Endothelial cell of umbilical vein (primary cell): Measurements from ENCODE around the gene LHX6. TPM values are rescaled to one million over a fixed set of nuclear protein-coding genes. Genes with fewer than 3 reads are reported as not detected.

Experiments used
- BruUV-seq: library from RNA; stranded (reverse); fragments of 400-500 nt; replicated peaks from 2 replicates; lab custom pipeline; 2021; lab: Mats Ljungman, UMichigan
- CTCF ChIA-PET: fragments of 300-600, 350-600 bp; sonication (Branson Sonifier 250); formaldehyde crosslinking; loops from one replicate; lab custom pipeline; 2021; ENCODE audit warnings: antibody characterized with exemption, inconsistent platforms; lab: Charles Lee
- POLR2A ChIA-PET: fragments of 300-600, 350-600 bp; sonication (Branson Sonifier 250); formaldehyde crosslinking; loops from one replicate; lab custom pipeline; 2021; ENCODE audit warnings: antibody characterized with exemption, inconsistent platforms; lab: Charles Lee
- DNase-seq: peaks from one replicate; pipeline ENCODE4 v3.0.0-alpha.2; 2011; ENCODE audit warnings: low read depth, low spot score
- FAIRE-seq: peaks from 2 replicates; lab custom pipeline; 2011; peaks lifted over from hg19 to GRCh38; lab: Jason Lieb, UNC
- H2AFZ ChIP-seq: 2 replicates; pipeline ENCODE4 v1.6.0; 2012; ENCODE audit warnings: low read depth, low read length, control low read depth, inconsistent platforms
- H3K27ac ChIP-seq: 2 replicates; pipeline ENCODE4 v1.5.1; 2011; ENCODE audit warnings: low read depth, mild to moderate bottlenecking, control low read depth, low read length, moderate library complexity; ENCODE audit not compliant: insufficient read depth
- H3K27me3 ChIP-seq, 2 experiments: 2 replicates each; pipeline versions ENCODE4 v1.6.0 to v1.6.1; 2011; ENCODE audit warnings: low read length in 2 of 2, mixed read lengths in 1 of 2; ENCODE audit not compliant: control insufficient read depth in 2 of 2, insufficient read depth in 2 of 2
- H3K36me3 ChIP-seq, 2 experiments: 2 replicates in 1 of 2; 3 replicates in 1 of 2; pipeline ENCODE4 v1.5.1; 2011; ENCODE audit warnings: low read length in 2 of 2, mild to moderate bottlenecking in 1 of 2, moderate library complexity in 1 of 2; ENCODE audit not compliant: control insufficient read depth in 2 of 2, insufficient read depth in 2 of 2; ENCODE audit errors: extremely low read depth in 1 of 2
- H3K4me1 ChIP-seq: 3 replicates; pipeline ENCODE4 v1.5.1; 2011; ENCODE audit warnings: mild to moderate bottlenecking, low read length; ENCODE audit not compliant: control insufficient read depth, insufficient read depth; ENCODE audit errors: extremely low read depth
- H3K4me2 ChIP-seq: 2 replicates; pipeline ENCODE4 v1.6.1; 2011; ENCODE audit warnings: low read length, control low read depth, mixed read lengths; ENCODE audit not compliant: insufficient read depth
- H3K4me3 ChIP-seq, 3 experiments: fragments of 200-600 bp in 1 of 3; sonication (generic), shearing (Covaris generic) in 1 of 3; replicated peaks in 1 of 3; 2 replicates each; pipeline ENCODE4 v1.5.1; 2011 to 2016; ENCODE audit warnings: control low read depth in 3 of 3, low read length in 3 of 3, mild to moderate bottlenecking in 2 of 3, inconsistent platforms in 1 of 3, low read depth in 1 of 3, moderate library complexity in 1 of 3; ENCODE audit not compliant: insufficient read depth in 1 of 3
- H3K79me2 ChIP-seq: 2 replicates; pipeline ENCODE4 v1.6.0; 2012; ENCODE audit warnings: low read length, inconsistent platforms; ENCODE audit not compliant: control insufficient read depth, insufficient read depth
- H3K9ac ChIP-seq: replicated peaks from 2 replicates; pipeline ENCODE3; 2011; ENCODE audit warnings: low read length, control low read depth; ENCODE audit not compliant: insufficient read depth; ENCODE audit errors: extremely low read depth
- H3K9me1 ChIP-seq: replicated peaks from 3 replicates; pipeline ENCODE4 v1.6.0; 2011; ENCODE audit warnings: mild to moderate bottlenecking, low read length; ENCODE audit not compliant: control insufficient read depth, insufficient read depth; ENCODE audit errors: extremely low read depth
- H3K9me3 ChIP-seq: replicated peaks from 2 replicates; pipeline ENCODE4 v1.5.1; 2012; ENCODE audit warnings: low read length, inconsistent platforms; ENCODE audit not compliant: control insufficient read depth, insufficient read depth
- H4K20me1 ChIP-seq: replicated peaks from 2 replicates; pipeline ENCODE3; 2011; ENCODE audit warnings: mild to moderate bottlenecking, low read length; ENCODE audit not compliant: control insufficient read depth, insufficient read depth; ENCODE audit errors: extremely low read depth
- CTCF ChIP-seq, 2 donors: IDR thresholded peaks; 1 replicate in 1 of 2; 2 replicates in 1 of 2; pipeline ENCODE4 v1.5.1; 2011; ENCODE audit warnings: low read length in 2 of 2, mild to moderate bottlenecking in 2 of 2, moderate library complexity in 2 of 2, control low read depth in 1 of 2, inconsistent platforms in 1 of 2, low read depth in 1 of 2; ENCODE audit not compliant: insufficient read depth in 1 of 2; ENCODE audit errors: extremely low read depth in 1 of 2
- EZH2 ChIP-seq: IDR thresholded peaks from 2 replicates; pipeline ENCODE4 v1.6.1; 2012; ENCODE audit warnings: borderline replicate concordance, low read depth, mild to moderate bottlenecking, moderate library complexity, low read length, inconsistent platforms; ENCODE audit not compliant: severe bottlenecking
- FOS ChIP-seq: IDR thresholded peaks from 2 replicates; pipeline ENCODE4 v1.6.1; 2011; ENCODE audit warnings: mild to moderate bottlenecking, low read length, moderate library complexity, borderline replicate concordance; ENCODE audit not compliant: insufficient read depth
- JUN ChIP-seq: IDR thresholded peaks from 2 replicates; pipeline ENCODE4 v1.6.1; 2011; ENCODE audit warnings: borderline replicate concordance, low read depth; ENCODE audit not compliant: insufficient read length, insufficient read depth
- MAX ChIP-seq: IDR thresholded peaks from 2 replicates; pipeline ENCODE4 v1.6.1; 2011; ENCODE audit not compliant: insufficient read depth, insufficient read length
- dilution Hi-C: fragments of 300-500 bp; cut with MboI; formaldehyde crosslinking; loops from one replicate; pipeline ENCODE4 v1.15.0; 2019; ENCODE audit warnings: low sequenced_read_pairs; ENCODE audit not compliant: extremely low pct_ligation_motif_present
- intact Hi-C: fragments of 100-400 bp; cut with micrococcal nuclease; formaldehyde crosslinking; loops from one replicate; pipeline ENCODE4 v1.10.0; 2022
- polyA plus RNA-seq, 4 experiments: library from polyadenylated mRNA; depleted of rRNA in 3 of 4; stranded (reverse) in 3 of 4; unstranded in 1 of 4; fragments of >200 nt; gene quantifications; 2 replicates each; pipeline versions ENCODE4 v1.2.1 to v1.2.3, GENCODE V29; 2011 to 2012; ENCODE audit warnings: missing spikeins in 1 of 4
- total RNA-seq: library from RNA; stranded (reverse); gene quantifications from 2 replicates; pipeline ENCODE4 v1.2.3, GENCODE V29; 2021

LHX6 gene
- total and polyA plus RNA-seq, 2 donors (not counting 3 experiments of a cell fraction or from before 2014, with no cell fraction given) = 2.4 to 18.4 TPM

- ChIA-PET POLR2A (interaction anchor here (1.4 kb wide), 1 partner anchor 27 kb away, joined by 3 read pairs; the partner anchor contains the start of gene LHX6), CTCF (interaction anchor here (2.6 to 4.6 kb wide), 2 partner anchors 8 to 94 kb away, joined by 11 to 20 read pairs; partner anchors contain the start of genes MRRF and RBM18)
- no peak overlapping the region for H2AFZ ChIP-seq
- H3K4me3 ChIP-seq = no peak overlapping the region
- intact Hi-C loops = loop anchor here (10.0 kb wide), 1 partner anchor 199 kb away; no protein-coding TSS in a partner anchor
- no peak overlapping the region for H3K27ac ChIP-seq
- TF ChIP-seq EZH2 (no peak), FOS (no peak), MAX (no peak), JUN (no peak), CTCF (IDR thresholded peaks at IDR 0.05; ENCODE audit: extremely low read depth in 1 of 2, insufficient read depth in 1 of 2, low read depth in 1 of 2, low read length in 2 of 2) (no peak)
- peaks cover 14% of the 10 kb centered on the region for H3K79me2 ChIP-seq
- BruUV-seq = no TSS peak
- H3K27me3 ChIP-seq = no peaks in the 10 kb centered on the region
- no peaks in the 10 kb centered on the region for H4K20me1 ChIP-seq
- H3K9me1 ChIP-seq = no peaks in the 10 kb centered on the region
- no peaks in the 10 kb centered on the region for H3K9me3 ChIP-seq
- DNase-seq (no peak), FAIRE-seq (no peak)
- no peak overlapping the region for H3K4me2 ChIP-seq
- no peak overlapping the region for H3K9ac ChIP-seq
- H3K4me1 ChIP-seq = peaks cover 37% of the 10 kb centered on the region
- H3K36me3 ChIP-seq = peaks cover 10 to 20% of the 10 kb centered on the region in 2 experiments
- dilution Hi-C loops = no loop called here
Measured at GRCh38 chr9:122256206-122256605, 27.4 kb upstream of the LHX6 start.
